ENCODE data around the gene SLC6A18. TPM values are rescaled to one million over a fixed set of nuclear protein-coding genes. Genes with fewer than 3 reads are reported as not detected.

The SLC6A18 gene
- total RNA-seq, result not detected

GRCh38 chr5:1225081-1225480, at the start of gene SLC6A18:
SLC6A18 (plus strand) TSS chr5:1225381; CDS start chr5:1225478, 97 bp downstream.
- intact Hi-C loops (cut with DNase I), result no loop called here
- DNase-seq (ENCODE audit: extremely low spot score in 2 of 2), result no peak
- Histone ChIP-seq H3K27ac (no peak within 1 kb of the TSS), H3K9me3 (no peaks in the 10 kb centered on the region), H3K36me3 (no peaks in the 10 kb centered on the region), H3K4me3 (no peak within 1 kb of the TSS), H3K27me3 (no peaks in the 10 kb centered on the region), H3K4me1 (no peaks in the 10 kb centered on the region)
- TF ChIP-seq POLR2A (IDR thresholded peaks at IDR 0.05) (no peak), CTCF (IDR thresholded peaks at IDR 0.05) (no peak), POLR2AphosphoS5 (IDR thresholded peaks at IDR 0.05; ENCODE audit: insufficient read depth in 1 of 2, low read depth in 1 of 2) (no peak)

- no peaks in the 10 kb centered on the region for H3K36me3 ChIP-seq
- DNase-seq (ENCODE audit: extremely low spot score in 2 of 2), result no peak
- H3K4me1 ChIP-seq, result no peaks in the 10 kb centered on the region
- H3K4me3 ChIP-seq, result no peak overlapping the region
- TF ChIP-seq POLR2AphosphoS5 (IDR thresholded peaks at IDR 0.05; ENCODE audit: insufficient read depth in 1 of 2, low read depth in 1 of 2) (no peak), POLR2A (IDR thresholded peaks at IDR 0.05) (no peak), CTCF (IDR thresholded peaks at IDR 0.05) (no peak)
- intact Hi-C loops (cut with DNase I), result no loop called here
- no peak overlapping the region for H3K27ac ChIP-seq
- no peaks in the 10 kb centered on the region for H3K9me3 ChIP-seq
- H3K27me3 ChIP-seq, result no peaks in the 10 kb centered on the region
Measured at GRCh38 chr5:1175801-1176472, 49.2 kb upstream of the SLC6A18 start.

- no peak for DNase-seq (ENCODE audit: extremely low spot score in 2 of 2)
- intact Hi-C loops (cut with DNase I), result no loop called here
- Histone ChIP-seq H3K4me3 (no peak overlapping the region), H3K36me3 (no peaks in the 10 kb centered on the region), H3K27me3 (no peaks in the 10 kb centered on the region), H3K4me1 (no peaks in the 10 kb centered on the region), H3K9me3 (no peaks in the 10 kb centered on the region), H3K27ac (no peak overlapping the region)
- TF ChIP-seq CTCF (IDR thresholded peaks at IDR 0.05), result no peak
- no peak for TF ChIP-seq POLR2AphosphoS5 (IDR thresholded peaks at IDR 0.05; ENCODE audit: insufficient read depth in 1 of 2, low read depth in 1 of 2)
- TF ChIP-seq POLR2A (IDR thresholded peaks at IDR 0.05), result no peak
Measured at GRCh38 chr5:1176473-1177391, 48.4 kb upstream of the SLC6A18 start.

GRCh38 chr5:1177826-1178528, 47.2 kb upstream of the SLC6A18 start:
- H3K36me3 ChIP-seq, result no peaks in the 10 kb centered on the region
- TF ChIP-seq CTCF (IDR thresholded peaks at IDR 0.05) (no peak), POLR2A (IDR thresholded peaks at IDR 0.05) (no peak)
- H3K9me3 ChIP-seq, result no peaks in the 10 kb centered on the region
- no peak overlapping the region for H3K27ac ChIP-seq
- H3K27me3 ChIP-seq, result no peaks in the 10 kb centered on the region
- no peaks in the 10 kb centered on the region for H3K4me1 ChIP-seq
- DNase-seq (ENCODE audit: extremely low spot score in 2 of 2), result no peak
- H3K4me3 ChIP-seq, result no peak overlapping the region
- intact Hi-C loops (cut with DNase I), result no loop called here

Measured in vagina (tissue), 2 donors.